GM12875 (cell line): ENCODE measurements around the gene TDRD10.

Experiments used
- H3K4me3 ChIP-seq: one replicate; pipeline ENCODE4 v1.5.1; 2011; ENCODE audit warnings: low read depth, low read length, control low read depth
- TF ChIP-seq, protein P1 (sequence below): IDR thresholded peaks from 2 replicates; pipeline ENCODE4 v1.5.1; 2011; ENCODE audit warnings: low read depth, mild to moderate bottlenecking, control low read depth, inconsistent platforms, low read length, moderate library complexity, borderline replicate concordance; ENCODE audit not compliant: insufficient read depth

The TDRD10 gene

GRCh38 chr1:154565876-154566275 is 63.9 kb downstream of the TDRD10 start:
- no peak overlapping the region for H3K4me3 ChIP-seq
- TF ChIP-seq, protein P1, sequence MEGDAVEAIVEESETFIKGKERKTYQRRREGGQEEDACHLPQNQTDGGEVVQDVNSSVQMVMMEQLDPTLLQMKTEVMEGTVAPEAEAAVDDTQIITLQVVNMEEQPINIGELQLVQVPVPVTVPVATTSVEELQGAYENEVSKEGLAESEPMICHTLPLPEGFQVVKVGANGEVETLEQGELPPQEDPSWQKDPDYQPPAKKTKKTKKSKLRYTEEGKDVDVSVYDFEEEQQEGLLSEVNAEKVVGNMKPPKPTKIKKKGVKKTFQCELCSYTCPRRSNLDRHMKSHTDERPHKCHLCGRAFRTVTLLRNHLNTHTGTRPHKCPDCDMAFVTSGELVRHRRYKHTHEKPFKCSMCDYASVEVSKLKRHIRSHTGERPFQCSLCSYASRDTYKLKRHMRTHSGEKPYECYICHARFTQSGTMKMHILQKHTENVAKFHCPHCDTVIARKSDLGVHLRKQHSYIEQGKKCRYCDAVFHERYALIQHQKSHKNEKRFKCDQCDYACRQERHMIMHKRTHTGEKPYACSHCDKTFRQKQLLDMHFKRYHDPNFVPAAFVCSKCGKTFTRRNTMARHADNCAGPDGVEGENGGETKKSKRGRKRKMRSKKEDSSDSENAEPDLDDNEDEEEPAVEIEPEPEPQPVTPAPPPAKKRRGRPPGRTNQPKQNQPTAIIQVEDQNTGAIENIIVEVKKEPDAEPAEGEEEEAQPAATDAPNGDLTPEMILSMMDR: no peak

- H3K4me3 ChIP-seq: no peak within 1 kb of the TSS
- TF ChIP-seq, protein P1: no peak
Measured at GRCh38 chr1:154567386-154568156, 65.6 kb downstream of the TDRD10 start, which contains the start of gene CHRNB2. TSS of gene CHRNB2 (plus strand) at chr1:154567778. CDS start at chr1:154568045, 267 bp downstream.

- TF ChIP-seq, protein P1: no peak
- H3K4me3 ChIP-seq: no peak overlapping the region
Measured at GRCh38 chr1:154568157-154568815, 66.3 kb downstream of the TDRD10 start.

- TF ChIP-seq, protein P1: no peak
- H3K4me3 ChIP-seq: no peak overlapping the region
Measured at GRCh38 chr1:154571244-154571963, 69.4 kb downstream of the TDRD10 start.

DNA sequence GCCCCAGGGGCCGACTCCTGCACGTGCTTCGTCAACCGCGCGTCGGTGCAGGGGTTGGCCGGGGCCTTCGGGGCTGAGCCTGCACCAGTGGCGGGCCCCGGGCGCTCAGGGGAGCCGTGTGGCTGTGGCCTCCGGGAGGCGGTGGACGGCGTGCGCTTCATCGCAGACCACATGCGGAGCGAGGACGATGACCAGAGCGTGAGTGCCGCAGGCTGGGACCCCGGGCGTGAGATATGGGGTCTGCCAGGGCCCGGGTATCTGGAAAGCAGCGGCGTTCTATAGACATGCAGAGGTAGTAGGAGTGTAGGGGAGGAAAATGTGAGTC is 69.9 kb downstream of the TDRD10 start:
- H3K4me3 ChIP-seq: no peak overlapping the region
- TF ChIP-seq, protein P1: no peak

- H3K4me3 ChIP-seq: no peak overlapping the region
- TF ChIP-seq, protein P1: no peak
Measured at GRCh38 chr1:154572468-154573167, 70.6 kb downstream of the TDRD10 start.
